Neural cell (in vitro differentiated cells): ENCODE results near the gene MAP3K20. TPM values are rescaled to one million over a fixed set of nuclear protein-coding genes. Genes with fewer than 3 reads are reported as not detected.

ENCODE experiments used
- H2AFZ ChIP-seq: fragments of 200-600, 300-800 bp; sonication (generic), shearing (Covaris generic); 2 replicates; pipeline ENCODE4 v1.6.0; 2014; ENCODE audit warnings: low read depth, mild to moderate bottlenecking, antibody characterized with exemption, low read length, moderate library complexity
- H3F3A ChIP-seq: fragments of 200-600 bp; shearing (Covaris generic); 2 replicates; pipeline ENCODE4 v1.6.1; 2016; ENCODE audit warnings: mild to moderate bottlenecking, moderate library complexity, mixed read lengths, antibody characterized with exemption, low read length; ENCODE audit not compliant: insufficient read depth, poor library complexity, severe bottlenecking
- H3K27ac ChIP-seq: fragments of 200-600, 300-800 bp; sonication (generic), shearing (Covaris generic); 2 replicates; pipeline ENCODE4 v1.5.1; 2014; ENCODE audit warnings: mild to moderate bottlenecking, low read length, moderate library complexity
- H3K27me3 ChIP-seq: fragments of 300-800, 200-600 bp; sonication (generic), shearing (Covaris generic); 2 replicates; pipeline ENCODE4 v1.6.0; 2014; ENCODE audit warnings: mild to moderate bottlenecking, low read depth, low read length, moderate library complexity; ENCODE audit not compliant: insufficient read depth
- H3K36me3 ChIP-seq: fragments of 300-800, 200-600 bp; sonication (generic), shearing (Covaris generic); 2 replicates; pipeline ENCODE4 v1.5.1; 2014; ENCODE audit warnings: mild to moderate bottlenecking, antibody characterized with exemption, low read length, moderate library complexity; ENCODE audit not compliant: insufficient read depth
- H3K4me2 ChIP-seq: fragments of 300-800, 200-600 bp; sonication (generic), shearing (Covaris generic); 2 replicates; pipeline ENCODE4 v1.6.0; 2014; ENCODE audit warnings: mild to moderate bottlenecking, low read length
- H3K4me3 ChIP-seq: fragments of 300-800, 200-600 bp; sonication (generic), shearing (Covaris generic); 2 replicates; pipeline ENCODE4 v1.5.1; 2014; ENCODE audit warnings: mild to moderate bottlenecking, low read length, moderate library complexity
- H3K79me2 ChIP-seq: fragments of 200-600 bp; shearing (Covaris generic); replicated peaks from 2 replicates; pipeline ENCODE4 v1.6.0; 2014; ENCODE audit warnings: mild to moderate bottlenecking, low read length, moderate library complexity; ENCODE audit not compliant: insufficient read depth
- H3K9ac ChIP-seq: fragments of 300-800, 200-600 bp; sonication (generic), shearing (Covaris generic); 2 replicates; pipeline ENCODE4 v1.6.1; 2016; ENCODE audit warnings: mild to moderate bottlenecking, low read length, mixed read lengths
- H3K9me2 ChIP-seq: fragments of 200-600 bp; shearing (Covaris generic); 2 replicates; pipeline ENCODE4 v1.6.1; 2016; ENCODE audit warnings: mild to moderate bottlenecking, low read length, mixed read lengths; ENCODE audit not compliant: insufficient read depth
- H3K9me3 ChIP-seq: fragments of 200-600, 300-800 bp; sonication (generic), shearing (Covaris generic); 2 replicates; pipeline ENCODE4 v1.6.1; 2016; ENCODE audit warnings: mild to moderate bottlenecking, mixed run types, low read length, moderate library complexity, mixed read lengths
- H4K20me1 ChIP-seq: fragments of 200-600 bp; shearing (Covaris generic); 2 replicates; pipeline ENCODE4 v1.6.1; 2016; ENCODE audit warnings: mild to moderate bottlenecking, mixed run types; ENCODE audit not compliant: insufficient read depth
- CTCF ChIP-seq: fragments of 450-650 bp; IDR thresholded peaks from 2 replicates; pipeline ENCODE4 v1.5.1; 2014; ENCODE audit warnings: antibody characterized with exemption, mild to moderate bottlenecking, moderate library complexity; ENCODE audit not compliant: poor library complexity, severe bottlenecking
- EP300 ChIP-seq: fragments of 450-650 bp; conservative IDR thresholded peaks from 2 replicates; pipeline ENCODE4 v1.6.1; 2014; ENCODE audit warnings: antibody characterized with exemption, mild to moderate bottlenecking, moderate library complexity; ENCODE audit not compliant: poor library complexity, severe bottlenecking
- EZH2 ChIP-seq: fragments of 200-600, 300-800 bp; shearing (Covaris generic), sonication (generic); IDR thresholded peaks from 2 replicates; pipeline ENCODE4 v1.6.1; 2014; ENCODE audit warnings: antibody characterized with exemption, low read length, borderline replicate concordance, mild to moderate bottlenecking; ENCODE audit not compliant: insufficient read depth, poor library complexity, severe bottlenecking
- MXI1 ChIP-seq: fragments of 450-650 bp; conservative IDR thresholded peaks from 2 replicates; pipeline ENCODE4 v1.6.1; 2014; ENCODE audit warnings: antibody characterized with exemption, mild to moderate bottlenecking; ENCODE audit not compliant: poor library complexity, severe bottlenecking
- POLR2AphosphoS5 ChIP-seq: IDR thresholded peaks from 2 replicates; pipeline ENCODE4 v1.6.1; 2012
- RAD21 ChIP-seq: fragments of 450-650 bp; conservative IDR thresholded peaks from 2 replicates; pipeline ENCODE4 v1.6.1; 2014; ENCODE audit warnings: antibody characterized with exemption, mild to moderate bottlenecking, moderate library complexity
- REST ChIP-seq: IDR thresholded peaks from 2 replicates; pipeline ENCODE4 v1.6.1; 2012; ENCODE audit warnings: borderline replicate concordance
- SMC3 ChIP-seq: fragments of 450-650 bp; conservative IDR thresholded peaks from 2 replicates; pipeline ENCODE4 v1.6.1; 2014; ENCODE audit warnings: antibody characterized with exemption, mild to moderate bottlenecking, moderate library complexity; ENCODE audit not compliant: poor library complexity
- TAF1 ChIP-seq: IDR thresholded peaks from 2 replicates; pipeline ENCODE4 v1.6.1; 2012; ENCODE audit warnings: low read depth
- polyA plus RNA-seq: library from polyadenylated mRNA; depleted of rRNA; stranded (reverse); fragments of >200 nt; gene quantifications from 2 replicates; pipeline ENCODE4 v1.2.3, GENCODE V29; 2014

The MAP3K20 gene
- polyA plus RNA-seq, 1 donor from 2014 or later: 0.48 TPM

- Histone ChIP-seq H3K9ac (no peak overlapping the region), H3K27ac (no peak overlapping the region), H3K9me3 (no peaks in the 10 kb centered on the region), H3K4me2 (no peak overlapping the region), H2AFZ (no peak overlapping the region), H3K4me3 (no peak overlapping the region), H3K9me2 (no peaks in the 10 kb centered on the region), H3K27me3 (no peaks in the 10 kb centered on the region), H4K20me1 (no peaks in the 10 kb centered on the region), H3F3A (no peaks in the 10 kb centered on the region), H3K36me3 (no peaks in the 10 kb centered on the region), H3K79me2 (no peaks in the 10 kb centered on the region)
- no peak for TF ChIP-seq CTCF
- no peak for TF ChIP-seq POLR2AphosphoS5
- TF ChIP-seq SMC3: no peak
- TF ChIP-seq TAF1: no peak
- TF ChIP-seq REST: no peak
- TF ChIP-seq MXI1: no peak
- TF ChIP-seq RAD21: no peak
- TF ChIP-seq EZH2: no peak
- no peak for TF ChIP-seq EP300
These were observed 236.4 kb downstream of the MAP3K20 start for GRCh38 chr2:173311844-173312606.
